HepG2 (cell line): ENCODE results near the gene CTNND1. TPM values are rescaled to one million over a fixed set of nuclear protein-coding genes. Genes with fewer than 3 reads are reported as not detected.

ENCODE experiments used
- AHR ChIP-seq: IDR thresholded peaks from 2 replicates; pipeline ENCODE4 v1.6.1; 2018; ENCODE audit warnings: missing genetic modification reagents, missing compliant biosample characterization
- CCDC6 ChIP-seq: sonication (generic); formaldehyde crosslinking; IDR thresholded peaks from 2 replicates; pipeline ENCODE4 v1.8.1; 2022; ENCODE audit warnings: mild to moderate bottlenecking, missing genetic modification reagents, moderate library complexity
- KDM3A ChIP-seq: IDR thresholded peaks from 2 replicates; pipeline ENCODE4 v1.6.1; 2018; ENCODE audit warnings: low read depth, missing compliant biosample characterization
- MED8 ChIP-seq: sonication (generic); formaldehyde crosslinking; IDR thresholded peaks from 2 replicates; pipeline ENCODE4 v1.8.1; 2023; ENCODE audit warnings: mild to moderate bottlenecking, missing genetic modification reagents; ENCODE audit not compliant: insufficient replicate concordance
- SAP130 ChIP-seq: IDR thresholded peaks from 2 replicates; pipeline ENCODE4 v1.6.1; 2016; ENCODE audit warnings: low read depth
- SCMH1 ChIP-seq: sonication (generic); formaldehyde crosslinking; IDR thresholded peaks from 2 replicates; pipeline ENCODE4 v1.9.0; 2021; ENCODE audit warnings: missing genetic modification reagents, mild to moderate bottlenecking, borderline replicate concordance
- SMAD9 ChIP-seq: sonication (generic); formaldehyde crosslinking; IDR thresholded peaks from 2 replicates; pipeline ENCODE4 v1.5.1; 2020; ENCODE audit warnings: mild to moderate bottlenecking, missing genetic modification reagents
- U2AF2 ChIP-seq: fragments of 200-400 bp; formaldehyde crosslinking; IDR thresholded peaks from 2 replicates; pipeline ENCODE4 v1.6.1; 2017; ENCODE audit warnings: low read depth, mild to moderate bottlenecking, low read length
- ZMAT3 ChIP-seq: sonication (generic); formaldehyde crosslinking; conservative IDR thresholded peaks from 2 replicates; pipeline ENCODE4 v1.7.0; 2021; ENCODE audit warnings: missing genetic modification reagents
- ZNF17 ChIP-seq: sonication (generic); formaldehyde crosslinking; IDR thresholded peaks from 2 replicates; pipeline ENCODE4 v1.5.0; 2020; ENCODE audit warnings: mild to moderate bottlenecking, missing genetic modification reagents
- ZNF256 ChIP-seq: sonication (generic); formaldehyde crosslinking; conservative IDR thresholded peaks from 2 replicates; pipeline ENCODE4 v1.4.0; 2020; ENCODE audit warnings: missing genetic modification reagents
- ZNF260 ChIP-seq: sonication (generic); formaldehyde crosslinking; IDR thresholded peaks from 2 replicates; pipeline ENCODE4 v1.4.0; 2020; ENCODE audit warnings: missing genetic modification reagents, low read depth, mild to moderate bottlenecking, borderline replicate concordance
- ZNF276 ChIP-seq: sonication (generic); formaldehyde crosslinking; IDR thresholded peaks from 2 replicates; pipeline ENCODE4 v1.4.0; 2020; ENCODE audit warnings: mild to moderate bottlenecking, low read depth, missing genetic modification reagents
- ZNF562 ChIP-seq: sonication (generic); formaldehyde crosslinking; IDR thresholded peaks from 2 replicates; pipeline ENCODE4 v1.8.0; 2022; ENCODE audit warnings: missing genetic modification reagents, borderline replicate concordance
- ZNF724P ChIP-seq: sonication (generic); formaldehyde crosslinking; IDR thresholded peaks from 2 replicates; pipeline ENCODE4 v1.8.0; 2022; ENCODE audit warnings: missing genetic modification reagents, borderline replicate concordance
- ZNF800 ChIP-seq: sonication (generic); formaldehyde crosslinking; IDR thresholded peaks from 2 replicates; pipeline ENCODE4 v1.4.0; 2020; ENCODE audit warnings: missing genetic modification reagents
- polyA plus RNA-seq, 8 experiments: library from polyadenylated mRNA; depleted of rRNA in 3 of 8; stranded (reverse) in 7 of 8; unstranded in 1 of 8; fragments of >200 nt; fragmentation: Illumina TruSeq in 4 of 8; extraction: Trizol in 4 of 8; gene quantifications; 2 replicates each; pipeline versions ENCODE4 v1.2.1 to v1.2.3, GENCODE V29; 2011 to 2016; ENCODE audit warnings: low read depth in 4 of 8, missing spikeins in 1 of 8, mixed read lengths in 1 of 8; ENCODE audit not compliant: insufficient read depth in 1 of 8
- total RNA-seq, 5 experiments: library from RNA; depleted of rRNA; stranded (reverse); fragments of >200 nt; fragmentation: Illumina TruSeq; extraction: Trizol; gene quantifications; 2 replicates each; pipeline ENCODE4 v1.2.3, GENCODE V29; 2016; ENCODE audit warnings: low read depth in 1 of 5
- TF ChIP-seq, protein P1 (sequence below): sonication (generic); formaldehyde crosslinking; IDR thresholded peaks from 2 replicates; pipeline ENCODE4 v1.4.0; 2020; ENCODE audit warnings: missing genetic modification reagents, low read depth, mild to moderate bottlenecking, borderline replicate concordance
- TF ChIP-seq, protein P2 (sequence below): sonication (generic); formaldehyde crosslinking; IDR thresholded peaks from 2 replicates; pipeline ENCODE4 v1.8.0; 2022; ENCODE audit warnings: mild to moderate bottlenecking, missing genetic modification reagents, borderline replicate concordance
- TF ChIP-seq, protein P3 (sequence below): sonication (generic); formaldehyde crosslinking; IDR thresholded peaks from 2 replicates; pipeline ENCODE4 v1.5.0; 2020; ENCODE audit warnings: mild to moderate bottlenecking, missing genetic modification reagents
- TF ChIP-seq, protein P4 (sequence below): sonication (generic); formaldehyde crosslinking; IDR thresholded peaks from 2 replicates; pipeline ENCODE4 v1.4.0; 2020; ENCODE audit warnings: missing genetic modification reagents

Gene CTNND1
- total and polyA plus RNA-seq, 2 of the 13 experiments (the other 11 are each of a cell fraction or from before 2014, with no cell fraction given) = 117 to 128 TPM

GRCh38 chr11:57800444-57801182 lies 39.0 kb downstream of the CTNND1 start (continued):
- no peak for TF ChIP-seq SMAD9 (CRISPR knock-in tag)
- no peak for TF ChIP-seq ZNF562 (CRISPR knock-in tag)
- TF ChIP-seq AHR (CRISPR knock-in tag) = no peak
- TF ChIP-seq, protein P1, sequence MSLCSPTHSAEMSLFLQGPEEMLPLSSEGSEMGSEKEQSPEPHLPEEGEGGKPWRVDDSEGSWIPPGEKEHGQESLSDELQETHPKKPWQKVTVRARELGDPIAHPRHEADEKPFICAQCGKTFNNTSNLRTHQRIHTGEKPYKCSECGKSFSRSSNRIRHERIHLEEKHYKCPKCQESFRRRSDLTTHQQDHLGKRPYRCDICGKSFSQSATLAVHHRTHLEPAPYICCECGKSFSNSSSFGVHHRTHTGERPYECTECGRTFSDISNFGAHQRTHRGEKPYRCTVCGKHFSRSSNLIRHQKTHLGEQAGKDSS = no peak
- TF ChIP-seq ZNF256 (CRISPR knock-in tag) = no peak
- TF ChIP-seq, protein P2, sequence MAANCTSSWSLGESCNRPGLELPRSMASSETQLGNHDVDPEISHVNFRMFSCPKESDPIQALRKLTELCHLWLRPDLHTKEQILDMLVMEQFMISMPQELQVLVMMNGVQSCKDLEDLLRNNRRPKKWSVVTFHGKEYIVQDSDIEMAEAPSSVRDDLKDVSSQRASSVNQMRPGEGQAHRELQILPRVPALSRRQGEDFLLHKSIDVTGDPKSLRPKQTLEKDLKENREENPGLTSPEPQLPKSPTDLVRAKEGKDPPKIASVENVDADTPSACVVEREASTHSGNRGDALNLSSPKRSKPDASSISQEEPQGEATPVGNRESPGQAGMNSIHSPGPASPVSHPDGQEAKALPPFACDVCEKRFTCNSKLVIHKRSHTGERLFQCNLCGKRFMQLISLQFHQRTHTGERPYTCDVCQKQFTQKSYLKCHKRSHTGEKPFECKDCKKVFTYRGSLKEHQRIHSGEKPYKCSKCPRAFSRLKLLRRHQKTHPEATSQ = no peak
- peak; percentile 91 for TF ChIP-seq SAP130 (CRISPR knock-in tag)
- TF ChIP-seq, protein P3, sequence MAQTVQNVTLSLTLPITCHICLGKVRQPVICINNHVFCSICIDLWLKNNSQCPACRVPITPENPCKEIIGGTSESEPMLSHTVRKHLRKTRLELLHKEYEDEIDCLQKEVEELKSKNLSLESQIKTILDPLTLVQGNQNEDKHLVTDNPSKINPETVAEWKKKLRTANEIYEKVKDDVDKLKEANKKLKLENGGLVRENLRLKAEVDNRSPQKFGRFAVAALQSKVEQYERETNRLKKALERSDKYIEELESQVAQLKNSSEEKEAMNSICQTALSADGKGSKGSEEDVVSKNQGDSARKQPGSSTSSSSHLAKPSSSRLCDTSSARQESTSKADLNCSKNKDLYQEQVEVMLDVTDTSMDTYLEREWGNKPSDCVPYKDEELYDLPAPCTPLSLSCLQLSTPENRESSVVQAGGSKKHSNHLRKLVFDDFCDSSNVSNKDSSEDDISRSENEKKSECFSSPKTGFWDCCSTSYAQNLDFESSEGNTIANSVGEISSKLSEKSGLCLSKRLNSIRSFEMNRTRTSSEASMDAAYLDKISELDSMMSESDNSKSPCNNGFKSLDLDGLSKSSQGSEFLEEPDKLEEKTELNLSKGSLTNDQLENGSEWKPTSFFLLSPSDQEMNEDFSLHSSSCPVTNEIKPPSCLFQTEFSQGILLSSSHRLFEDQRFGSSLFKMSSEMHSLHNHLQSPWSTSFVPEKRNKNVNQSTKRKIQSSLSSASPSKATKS = no peak
- TF ChIP-seq U2AF2 = no peak
- TF ChIP-seq ZMAT3 (CRISPR knock-in tag) = peak; percentile 53; the same call in 1 of the 2 replicates
- no peak for TF ChIP-seq MED8 (CRISPR knock-in tag)
- no peak for TF ChIP-seq ZNF17 (CRISPR knock-in tag)
- TF ChIP-seq KDM3A = peak; percentile 34; the same call in 1 of the 2 replicates
- no peak for TF ChIP-seq ZNF724P (CRISPR knock-in tag)
- no peak for TF ChIP-seq ZNF260 (CRISPR knock-in tag)
- TF ChIP-seq SCMH1 (CRISPR knock-in tag) = no peak
- 0 out of 2 replicates have a peak, but pooled peaks have one; percentile 38 for TF ChIP-seq ZNF800 (CRISPR knock-in tag)
- TF ChIP-seq, protein P4, sequence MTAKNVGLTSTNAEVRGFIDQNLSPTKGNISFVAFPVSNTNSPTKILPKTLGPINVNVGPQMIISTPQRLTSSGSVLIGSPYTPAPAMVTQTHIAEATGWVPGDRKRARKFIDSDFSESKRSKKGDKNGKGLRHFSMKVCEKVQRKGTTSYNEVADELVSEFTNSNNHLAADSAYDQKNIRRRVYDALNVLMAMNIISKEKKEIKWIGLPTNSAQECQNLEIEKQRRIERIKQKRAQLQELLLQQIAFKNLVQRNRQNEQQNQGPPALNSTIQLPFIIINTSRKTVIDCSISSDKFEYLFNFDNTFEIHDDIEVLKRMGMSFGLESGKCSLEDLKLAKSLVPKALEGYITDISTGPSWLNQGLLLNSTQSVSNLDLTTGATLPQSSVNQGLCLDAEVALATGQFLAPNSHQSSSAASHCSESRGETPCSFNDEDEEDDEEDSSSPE (CRISPR knock-in tag) = no peak
- no peak for TF ChIP-seq ZNF276 (CRISPR knock-in tag)
- TF ChIP-seq CCDC6 (CRISPR knock-in tag) = no peak; the same call in 1 of the 2 replicates
